ENCODE results near the gene DOCK1.

Gene DOCK1

GRCh38 chr10:127210936-127211466 is 305.8 kb downstream of the DOCK1 start:
- Histone ChIP-seq H2AK5ac (ENCODE audit: low read length, severe bottlenecking) (no peak overlapping the region), H3K36me3 (ENCODE audit: control insufficient read depth in 1 of 2, insufficient read depth in 2 of 2, low read depth in 1 of 2, low read length in 2 of 2) (peaks cover 3 to 11% of the 10 kb centered on the region in 2 experiments), H3K14ac (ENCODE audit: low read length in 2 of 2) (no peak overlapping the region), H2BK120ac (ENCODE audit: low read depth, low read length) (no peak overlapping the region), H3K4me3 (ENCODE audit: insufficient read depth in 1 of 2, low read depth in 1 of 2, low read length in 2 of 2) (no peak overlapping the region), H3K4ac (ENCODE audit: low read depth in 1 of 2, low read length in 2 of 2) (no peak overlapping the region), H2AFZ (ENCODE audit: low read depth, low read length) (no peak overlapping the region), H3K9ac (ENCODE audit: low read length) (no peak overlapping the region), H3K4me1 (ENCODE audit: control insufficient read depth, insufficient read depth, low read depth, low read length) (peaks cover 2% of the 10 kb centered on the region), H2BK12ac (ENCODE audit: low read length in 2 of 2) (no peak overlapping the region), H3K27ac (ENCODE audit: low read length, poor library complexity, severe bottlenecking) (no peak overlapping the region), H3K9me3 (ENCODE audit: control insufficient read depth, low read length) (no peaks in the 10 kb centered on the region), H3K18ac (ENCODE audit: low read depth in 1 of 2, low read length in 2 of 2) (no peak overlapping the region), H3K27me3 (ENCODE audit: control insufficient read depth in 1 of 2, insufficient read depth in 1 of 2, low read length in 2 of 2) (no peaks in the 10 kb centered on the region), H2BK15ac (ENCODE audit: low read depth, poor library complexity, severe bottlenecking) (no peak overlapping the region), H3K23ac (ENCODE audit: low read length in 2 of 2) (no peak overlapping the region), H4K8ac (ENCODE audit: low read length) (no peak overlapping the region), H3K79me1 (replicated peaks; ENCODE audit: low read length, poor library complexity, severe bottlenecking) (peaks cover 11% of the 10 kb centered on the region), H2BK5ac (ENCODE audit: low read depth, low read length, poor library complexity, severe bottlenecking) (no peak overlapping the region), H4K91ac (ENCODE audit: low read length) (no peak overlapping the region), H3K4me2 (ENCODE audit: low read length, poor library complexity, severe bottlenecking) (no peak overlapping the region)
- DNase-seq, result no peak
- WGBS, result 95% methylated on average over 7 of the region's 7 CpGs

GRCh38 chr10:127215866-127216265 is 310.6 kb downstream of the DOCK1 start:
- 71% methylated on average over 3 of the region's 4 CpGs for WGBS
- Histone ChIP-seq H3K27me3 (ENCODE audit: control insufficient read depth in 1 of 2, insufficient read depth in 1 of 2, low read length in 2 of 2) (no peaks in the 10 kb centered on the region), H3K4me1 (ENCODE audit: control insufficient read depth, insufficient read depth, low read depth, low read length) (peaks cover 6% of the 10 kb centered on the region), H2BK12ac (ENCODE audit: low read length in 2 of 2) (no peak overlapping the region), H2AK5ac (ENCODE audit: low read length, severe bottlenecking) (no peak overlapping the region), H3K27ac (ENCODE audit: low read length, poor library complexity, severe bottlenecking) (no peak overlapping the region), H2BK15ac (ENCODE audit: low read depth, poor library complexity, severe bottlenecking) (no peak overlapping the region), H3K4me2 (ENCODE audit: low read length, poor library complexity, severe bottlenecking) (no peak overlapping the region), H2BK5ac (ENCODE audit: low read depth, low read length, poor library complexity, severe bottlenecking) (no peak overlapping the region), H3K18ac (ENCODE audit: low read depth in 1 of 2, low read length in 2 of 2) (no peak overlapping the region), H3K4ac (ENCODE audit: low read depth in 1 of 2, low read length in 2 of 2) (no peak overlapping the region), H3K79me1 (replicated peaks; ENCODE audit: low read length, poor library complexity, severe bottlenecking) (peaks cover 13% of the 10 kb centered on the region), H2BK120ac (ENCODE audit: low read depth, low read length) (no peak overlapping the region), H2AFZ (ENCODE audit: low read depth, low read length) (no peak overlapping the region), H3K9me3 (ENCODE audit: control insufficient read depth, low read length) (peaks cover 5% of the 10 kb centered on the region), H3K4me3 (ENCODE audit: insufficient read depth in 1 of 2, low read depth in 1 of 2, low read length in 2 of 2) (no peak overlapping the region), H3K14ac (ENCODE audit: low read length in 2 of 2) (no peak overlapping the region), H3K9ac (ENCODE audit: low read length) (no peak overlapping the region), H3K23ac (ENCODE audit: low read length in 2 of 2) (no peak overlapping the region), H4K8ac (ENCODE audit: low read length) (no peak overlapping the region), H3K36me3 (ENCODE audit: control insufficient read depth in 1 of 2, insufficient read depth in 2 of 2, low read depth in 1 of 2, low read length in 2 of 2) (peaks cover 3 to 14% of the 10 kb centered on the region in 2 experiments), H4K91ac (ENCODE audit: low read length) (no peak overlapping the region)
- DNase-seq, result no peak

GRCh38 chr10:127216274-127216673 is 311.0 kb downstream of the DOCK1 start:
- no peak overlapping the region for H2BK120ac ChIP-seq (ENCODE audit: low read depth, low read length)
- no peak for DNase-seq
- H3K14ac ChIP-seq (ENCODE audit: low read length in 2 of 2), result no peak overlapping the region
- no peak overlapping the region for H3K18ac ChIP-seq (ENCODE audit: low read depth in 1 of 2, low read length in 2 of 2)
- no peak overlapping the region for H3K4ac ChIP-seq (ENCODE audit: low read depth in 1 of 2, low read length in 2 of 2)
- H3K4me3 ChIP-seq (ENCODE audit: insufficient read depth in 1 of 2, low read depth in 1 of 2, low read length in 2 of 2), result no peak overlapping the region
- no peak overlapping the region for H4K91ac ChIP-seq (ENCODE audit: low read length)
- H3K9me3 ChIP-seq (ENCODE audit: control insufficient read depth, low read length), result peaks cover 5% of the 10 kb centered on the region
- H3K79me1 ChIP-seq (replicated peaks; ENCODE audit: low read length, poor library complexity, severe bottlenecking), result peaks cover 13% of the 10 kb centered on the region
- no peak overlapping the region for H3K4me2 ChIP-seq (ENCODE audit: low read length, poor library complexity, severe bottlenecking)
- H2BK12ac ChIP-seq (ENCODE audit: low read length in 2 of 2), result no peak overlapping the region
- no peak overlapping the region for H2AK5ac ChIP-seq (ENCODE audit: low read length, severe bottlenecking)
- H3K4me1 ChIP-seq (ENCODE audit: control insufficient read depth, insufficient read depth, low read depth, low read length), result peaks cover 6% of the 10 kb centered on the region
- WGBS, result 93% methylated on average over 5 of the region's 5 CpGs
- no peak overlapping the region for H2BK15ac ChIP-seq (ENCODE audit: low read depth, poor library complexity, severe bottlenecking)
- H4K8ac ChIP-seq (ENCODE audit: low read length), result no peak overlapping the region
- peaks cover 3 to 14% of the 10 kb centered on the region in 2 experiments for H3K36me3 ChIP-seq (ENCODE audit: control insufficient read depth in 1 of 2, insufficient read depth in 2 of 2, low read depth in 1 of 2, low read length in 2 of 2)
- H3K27me3 ChIP-seq (ENCODE audit: control insufficient read depth in 1 of 2, insufficient read depth in 1 of 2, low read length in 2 of 2), result no peaks in the 10 kb centered on the region
- no peak overlapping the region for H3K9ac ChIP-seq (ENCODE audit: low read length)
- no peak overlapping the region for H3K27ac ChIP-seq (ENCODE audit: low read length, poor library complexity, severe bottlenecking)
- H2AFZ ChIP-seq (ENCODE audit: low read depth, low read length), result no peak overlapping the region
- no peak overlapping the region for H2BK5ac ChIP-seq (ENCODE audit: low read depth, low read length, poor library complexity, severe bottlenecking)
- no peak overlapping the region for H3K23ac ChIP-seq (ENCODE audit: low read length in 2 of 2)

- Histone ChIP-seq H3K4me2 (ENCODE audit: low read length, poor library complexity, severe bottlenecking) (no peak overlapping the region), H2BK5ac (ENCODE audit: low read depth, low read length, poor library complexity, severe bottlenecking) (no peak overlapping the region), H3K23ac (ENCODE audit: low read length in 2 of 2) (no peak overlapping the region), H2BK12ac (ENCODE audit: low read length in 2 of 2) (no peak overlapping the region), H3K4me3 (ENCODE audit: insufficient read depth in 1 of 2, low read depth in 1 of 2, low read length in 2 of 2) (no peak overlapping the region), H2AK5ac (ENCODE audit: low read length, severe bottlenecking) (no peak overlapping the region), H2BK120ac (ENCODE audit: low read depth, low read length) (no peak overlapping the region), H2BK15ac (ENCODE audit: low read depth, poor library complexity, severe bottlenecking) (no peak overlapping the region), H3K18ac (ENCODE audit: low read depth in 1 of 2, low read length in 2 of 2) (no peak overlapping the region), H3K4ac (ENCODE audit: low read depth in 1 of 2, low read length in 2 of 2) (no peak overlapping the region), H4K91ac (ENCODE audit: low read length) (no peak overlapping the region), H3K27ac (ENCODE audit: low read length, poor library complexity, severe bottlenecking) (no peak overlapping the region), H3K27me3 (ENCODE audit: control insufficient read depth in 1 of 2, insufficient read depth in 1 of 2, low read length in 2 of 2) (no peaks in the 10 kb centered on the region), H2AFZ (ENCODE audit: low read depth, low read length) (no peak overlapping the region), H3K9ac (ENCODE audit: low read length) (no peak overlapping the region), H4K8ac (ENCODE audit: low read length) (no peak overlapping the region), H3K36me3 (ENCODE audit: control insufficient read depth in 1 of 2, insufficient read depth in 2 of 2, low read depth in 1 of 2, low read length in 2 of 2) (peaks cover 0 to 12% of the 10 kb centered on the region in 2 experiments), H3K4me1 (ENCODE audit: control insufficient read depth, insufficient read depth, low read depth, low read length) (peaks cover 6% of the 10 kb centered on the region), H3K14ac (ENCODE audit: low read length in 2 of 2) (no peak overlapping the region), H3K79me1 (replicated peaks; ENCODE audit: low read length, poor library complexity, severe bottlenecking) (peaks cover 11% of the 10 kb centered on the region), H3K9me3 (ENCODE audit: control insufficient read depth, low read length) (peaks cover 5% of the 10 kb centered on the region)
- no peak for DNase-seq
- 81% methylated on average over 3 of the region's 3 CpGs for WGBS
Observed at GRCh38 chr10:127216786-127217185, 311.6 kb downstream of the DOCK1 start.
